ENCODE data around the gene GDPD4. TPM values are rescaled to one million over a fixed set of nuclear protein-coding genes. Genes with fewer than 3 reads are reported as not detected.

GDPD4 gene
- total RNA-seq, 4 donors from 2014 or later = not detected

GRCh38 chr11:77178150-77178549, 123.3 kb downstream of the GDPD4 start:
- H3K36me3 ChIP-seq = no peaks in the 10 kb centered on the region
- no peaks in the 10 kb centered on the region for H3K9me3 ChIP-seq
- H3K4me3 ChIP-seq = no peak overlapping the region
- H3K4me1 ChIP-seq = no peaks in the 10 kb centered on the region
- TF ChIP-seq CTCF (IDR thresholded peaks at IDR 0.05) (no peak), POLR2A (IDR thresholded peaks at IDR 0.05) (no peak)
- no peak for DNase-seq
- no peaks in the 10 kb centered on the region for H3K27me3 ChIP-seq
- no peak overlapping the region for H3K27ac ChIP-seq

GRCh38 chr11:77176996-77177395, 124.5 kb downstream of the GDPD4 start:
- DNase-seq = no peak

DNA sequence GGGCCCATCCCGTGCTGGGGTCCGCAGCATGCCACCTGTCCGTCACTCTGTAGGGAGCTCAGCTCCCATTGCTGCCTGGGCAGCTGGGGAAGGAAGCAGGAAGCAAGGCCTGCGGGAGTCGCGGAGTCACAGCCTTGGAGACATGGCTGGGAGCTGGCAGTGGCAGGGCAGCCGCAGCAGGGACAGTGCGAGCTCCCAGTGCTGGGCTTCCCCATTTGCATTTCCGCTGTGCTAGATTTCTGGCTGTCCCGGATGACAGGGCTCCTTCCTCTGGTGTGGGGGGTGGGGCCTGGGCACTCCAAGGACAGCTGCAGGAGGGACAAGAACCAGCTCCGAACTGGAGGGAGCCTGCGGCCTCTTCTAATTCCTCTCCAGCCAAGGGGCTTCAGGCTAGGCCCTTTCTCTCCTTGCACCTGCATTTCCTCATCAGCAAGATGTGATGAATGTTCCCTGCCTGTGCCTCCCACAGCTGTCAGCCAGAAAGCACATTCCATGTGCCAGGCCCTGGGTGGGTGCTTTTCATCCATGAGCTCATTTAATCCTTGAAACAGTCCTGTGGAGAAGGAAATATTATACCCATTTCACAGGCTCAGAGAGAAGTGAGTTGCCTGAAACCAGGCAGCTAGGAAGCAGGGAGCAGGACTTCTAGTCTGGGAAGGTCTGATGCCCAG, 125.5 kb downstream of the GDPD4 start:
- no peak for TF ChIP-seq CTCF (IDR thresholded peaks at IDR 0.05)
- no peak for TF ChIP-seq POLR2A (IDR thresholded peaks at IDR 0.05)
- H3K27me3 ChIP-seq = no peaks in the 10 kb centered on the region
- no peaks in the 10 kb centered on the region for H3K9me3 ChIP-seq
- no peak overlapping the region for H3K27ac ChIP-seq
- DNase-seq = no peak
- H3K4me3 ChIP-seq = no peak overlapping the region
- no peaks in the 10 kb centered on the region for H3K36me3 ChIP-seq
- H3K4me1 ChIP-seq = no peaks in the 10 kb centered on the region

More at GRCh38 chr11:77176996-77177395, 124.5 kb downstream of the GDPD4 start:
- Histone ChIP-seq H3K27ac (no peak overlapping the region), H3K36me3 (no peaks in the 10 kb centered on the region), H3K4me3 (no peak overlapping the region), H3K27me3 (no peaks in the 10 kb centered on the region), H3K4me1 (no peaks in the 10 kb centered on the region), H3K9me3 (no peaks in the 10 kb centered on the region)
- TF ChIP-seq POLR2A (IDR thresholded peaks at IDR 0.05) (no peak), CTCF (IDR thresholded peaks at IDR 0.05) (no peak)

DNA sequence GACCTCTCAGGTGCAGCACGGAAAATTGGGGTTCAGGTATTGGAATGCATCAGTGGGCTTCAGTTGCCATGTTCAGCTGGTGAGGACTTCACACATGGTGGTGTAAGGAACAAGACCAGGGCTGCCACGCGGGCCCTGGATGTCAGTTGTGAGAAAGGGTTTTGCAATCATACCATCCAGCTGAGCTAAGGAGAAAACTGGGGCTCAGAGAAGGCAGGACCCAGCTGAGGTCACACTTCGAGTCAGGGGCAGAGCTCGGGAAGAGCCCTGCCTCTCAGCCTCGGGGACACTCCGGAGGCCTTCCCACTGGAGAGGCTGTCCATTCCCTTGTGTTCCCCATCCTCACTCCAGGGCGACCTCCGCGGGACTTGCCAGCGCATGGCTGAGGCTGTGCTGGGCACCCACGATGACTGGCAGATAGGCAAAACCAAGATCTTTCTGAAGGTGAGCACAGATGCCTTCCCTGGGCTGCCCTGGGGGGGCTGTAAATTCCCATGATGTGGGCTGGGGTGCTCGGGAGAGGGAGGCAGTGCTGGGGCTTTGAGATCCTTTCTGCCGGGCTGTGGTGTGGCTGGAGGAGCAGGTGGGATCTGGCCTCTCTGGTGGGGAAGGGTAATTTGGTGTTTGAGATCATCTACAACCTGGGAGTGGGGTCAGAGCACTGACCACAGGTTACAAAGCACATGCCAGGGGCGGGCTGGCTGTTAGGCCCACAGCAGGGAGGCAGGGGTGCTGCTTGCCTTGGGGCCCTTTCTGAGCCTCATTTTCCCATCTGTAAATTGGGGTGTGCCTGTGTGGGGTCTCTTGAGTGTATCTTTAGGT, 126.3 kb downstream of the GDPD4 start:
- H3K27me3 ChIP-seq = no peaks in the 10 kb centered on the region
- no peaks in the 10 kb centered on the region for H3K9me3 ChIP-seq
- no peak for TF ChIP-seq CTCF (IDR thresholded peaks at IDR 0.05)
- no peak for TF ChIP-seq POLR2A (IDR thresholded peaks at IDR 0.05)
- no peak overlapping the region for H3K27ac ChIP-seq
- H3K4me3 ChIP-seq = no peak overlapping the region
- no peaks in the 10 kb centered on the region for H3K4me1 ChIP-seq
- no peaks in the 10 kb centered on the region for H3K36me3 ChIP-seq
- no peak for DNase-seq

GRCh38 chr11:77174559-77174958, 126.9 kb downstream of the GDPD4 start:
- Histone ChIP-seq H3K27ac (no peak overlapping the region), H3K4me1 (no peaks in the 10 kb centered on the region), H3K9me3 (no peaks in the 10 kb centered on the region), H3K4me3 (no peak overlapping the region), H3K36me3 (no peaks in the 10 kb centered on the region), H3K27me3 (no peaks in the 10 kb centered on the region)
- DNase-seq = no peak
- no peak for TF ChIP-seq CTCF (IDR thresholded peaks at IDR 0.05)
- TF ChIP-seq POLR2A (IDR thresholded peaks at IDR 0.05) = no peak

Measured in Peyer's patch (tissue), 4 donors.